Heart left ventricle (tissue), 13 donors: ENCODE results near the gene SOHLH1.

ENCODE experiments used
- POLR2A ChIP-seq, 2 donors: fragments of 450-650 bp; IDR thresholded peaks; one replicate each; pipeline ENCODE4 v1.6.1; 2017; ENCODE audit warnings: antibody characterized with exemption in 2 of 2, mild to moderate bottlenecking in 2 of 2, moderate library complexity in 2 of 2
- TF ChIP-seq, protein P1 (sequence below), 12 donors: fragments of 200-600 bp; sonication (generic) in 4 of 12; IDR thresholded peaks; one replicate each; pipeline versions ENCODE4 v1.5.0 to v1.8.0; 2018 to 2022; ENCODE audit warnings: antibody characterized with exemption in 12 of 12, mild to moderate bottlenecking in 5 of 12
- donor health status: ischemic (EF 13 %, LVEDD 7.1; RV severe dilation, severe dysfunction).
- donor health status: DM: no; HTN: yes; CAD: no.
- donor health status: DM: no; HTN: no; CAD: no.
- donor health status: ischemic (EF 25% LVEDD 6.9; RV normal size, moderate dysfunction).
- donor health status: ischemic (EF 25% LVEDD 5.7; RV mildly dilated, moderate dysfunction).
- donor health status: ischemic (EF 35%, LVEDD 5.7; RV mildly dilated, moderate dysfunction).
- donor health status: nonischemic (EF 11% LVEDD 7.7; RV severe dilation, severe dysfunction).
- donor health status: DM: yes; HTN: yes; CAD: no.
- donor health status: PGD.
- donor health status: ischemic (EF 29% LVEDD 5.4; RV normal size, mild dysfunction).
- donor health status: nonischemic (EF 23%, LVEDD 6.1; RV moderate dilation, normal function).

DNA sequence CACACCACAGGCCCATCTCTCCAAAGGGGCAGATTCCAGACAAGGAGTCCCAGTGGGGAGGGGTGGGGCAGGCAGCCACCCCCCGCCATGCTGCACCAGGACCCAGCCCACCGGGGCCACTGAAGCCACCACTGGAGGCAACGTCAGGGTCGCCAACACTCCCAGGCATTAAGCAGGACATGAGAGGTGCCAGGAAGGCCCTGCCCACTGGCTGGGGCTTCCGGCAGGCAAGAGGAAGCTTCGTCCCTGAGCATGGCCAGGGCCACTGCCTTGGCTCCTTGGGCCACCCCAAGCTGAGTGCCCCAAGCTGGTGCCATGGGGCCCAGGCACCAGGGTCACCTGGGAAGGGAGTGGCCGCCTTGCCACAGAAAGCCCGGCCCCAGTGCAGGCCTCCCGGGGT lies 20.2 kb upstream of the SOHLH1 start:
- TF ChIP-seq, protein P1, sequence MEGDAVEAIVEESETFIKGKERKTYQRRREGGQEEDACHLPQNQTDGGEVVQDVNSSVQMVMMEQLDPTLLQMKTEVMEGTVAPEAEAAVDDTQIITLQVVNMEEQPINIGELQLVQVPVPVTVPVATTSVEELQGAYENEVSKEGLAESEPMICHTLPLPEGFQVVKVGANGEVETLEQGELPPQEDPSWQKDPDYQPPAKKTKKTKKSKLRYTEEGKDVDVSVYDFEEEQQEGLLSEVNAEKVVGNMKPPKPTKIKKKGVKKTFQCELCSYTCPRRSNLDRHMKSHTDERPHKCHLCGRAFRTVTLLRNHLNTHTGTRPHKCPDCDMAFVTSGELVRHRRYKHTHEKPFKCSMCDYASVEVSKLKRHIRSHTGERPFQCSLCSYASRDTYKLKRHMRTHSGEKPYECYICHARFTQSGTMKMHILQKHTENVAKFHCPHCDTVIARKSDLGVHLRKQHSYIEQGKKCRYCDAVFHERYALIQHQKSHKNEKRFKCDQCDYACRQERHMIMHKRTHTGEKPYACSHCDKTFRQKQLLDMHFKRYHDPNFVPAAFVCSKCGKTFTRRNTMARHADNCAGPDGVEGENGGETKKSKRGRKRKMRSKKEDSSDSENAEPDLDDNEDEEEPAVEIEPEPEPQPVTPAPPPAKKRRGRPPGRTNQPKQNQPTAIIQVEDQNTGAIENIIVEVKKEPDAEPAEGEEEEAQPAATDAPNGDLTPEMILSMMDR (IDR thresholded peaks at IDR 0.05), result no peak
- no peak for TF ChIP-seq POLR2A (IDR thresholded peaks at IDR 0.05)
